Measurements from ENCODE around the gene WNT10A. TPM values are rescaled to one million over a fixed set of nuclear protein-coding genes. Genes with fewer than 3 reads are reported as not detected.
A peak's percentile ranks its signal among the peaks of the same experiment; 100 is the strongest.

WNT10A gene
- total RNA-seq, 4 donors from 2014 or later: 8.0 to 19.1 (median 11.9) TPM

GRCh38 chr2:218849721-218850120, 30.9 kb upstream of the WNT10A start:
- no peaks in the 10 kb centered on the region for H3K9me3 ChIP-seq
- H3K36me3 ChIP-seq: no peaks in the 10 kb centered on the region
- DNase-seq: no peak
- H3K4me3 ChIP-seq: no peak overlapping the region
- peaks cover 0 to 22% (median 0%) of the 10 kb centered on the region in 3 donors for H3K4me1 ChIP-seq
- intact Hi-C loops (cut with DNase I): loop anchor here (5.0 kb wide), 1 partner anchor 122 kb away; no protein-coding TSS in a partner anchor
- peaks cover 0 to 69% (median 0%) of the 10 kb centered on the region in 4 donors for H3K27me3 ChIP-seq
- TF ChIP-seq POLR2A (IDR thresholded peaks at IDR 0.05) (no peak), CTCF (IDR thresholded peaks at IDR 0.05) (no peak)
- WGBS, 2 donors: 28 to 48% methylated on average over 3 to 7 of the region's 7 CpGs
- H3K27ac ChIP-seq: no peak overlapping the region

GRCh38 chr2:218850796-218851195, 29.9 kb upstream of the WNT10A start:
- Histone ChIP-seq H3K4me1 (peaks cover 0 to 22% (median 0%) of the 10 kb centered on the region in 3 donors), H3K4me3 (no peak overlapping the region), H3K27me3 (peaks cover 0 to 80% (median 2%) of the 10 kb centered on the region in 4 donors), H3K27ac (no peak overlapping the region), H3K36me3 (no peaks in the 10 kb centered on the region), H3K9me3 (no peaks in the 10 kb centered on the region)
- DNase-seq: no peak
- intact Hi-C loops (cut with DNase I): no loop called here
- WGBS, 2 donors: 55 to 80% methylated on average over 2 of the region's 2 CpGs
- no peak for TF ChIP-seq POLR2A (IDR thresholded peaks at IDR 0.05)

- peaks cover 0 to 22% (median 0%) of the 10 kb centered on the region in 3 donors for H3K4me1 ChIP-seq
- no peak for TF ChIP-seq POLR2A (IDR thresholded peaks at IDR 0.05)
- TF ChIP-seq CTCF (IDR thresholded peaks at IDR 0.05): no peak
- peaks cover 0 to 85% (median 2%) of the 10 kb centered on the region in 4 donors for H3K27me3 ChIP-seq
- intact Hi-C loops (cut with DNase I): no loop called here
- no peak for DNase-seq
- H3K9me3 ChIP-seq: no peaks in the 10 kb centered on the region
- H3K36me3 ChIP-seq: no peaks in the 10 kb centered on the region
- no peak overlapping the region for H3K4me3 ChIP-seq
- 46 to 64% methylated on average over 2 to 3 of the region's 3 CpGs for WGBS, 2 donors
- no peak overlapping the region for H3K27ac ChIP-seq
Observed at GRCh38 chr2:218851286-218851685, 29.4 kb upstream of the WNT10A start.

GRCh38 chr2:218852911-218853667, 27.6 kb upstream of the WNT10A start:
- Histone ChIP-seq H3K27me3 (peaks cover 0 to 98% (median 9%) of the 10 kb centered on the region in 4 donors), H3K36me3 (no peaks in the 10 kb centered on the region), H3K9me3 (no peaks in the 10 kb centered on the region), H3K27ac (no peak overlapping the region), H3K4me3 (no peak overlapping the region), H3K4me1 (peaks cover 0 to 12% (median 0%) of the 10 kb centered on the region in 3 donors)
- WGBS, 2 donors: 22 to 25% methylated on average over 10 to 16 of the region's 16 CpGs
- TF ChIP-seq CTCF (IDR thresholded peaks at IDR 0.05) (peak; percentile 49 to 87 (median 72)), POLR2A (IDR thresholded peaks at IDR 0.05) (no peak)
- intact Hi-C loops (cut with DNase I): no loop called here
- DNase-seq: no peak

GRCh38 chr2:218853766-218854165, 26.9 kb upstream of the WNT10A start:
- 24 to 28% methylated on average over 5 of the region's 5 CpGs for WGBS, 2 donors
- Histone ChIP-seq H3K27me3 (peaks cover 6 to 98% (median 15%) of the 10 kb centered on the region in 4 donors), H3K36me3 (no peaks in the 10 kb centered on the region), H3K4me1 (peaks cover 0 to 15% (median 0%) of the 10 kb centered on the region in 3 donors), H3K4me3 (no peak overlapping the region), H3K27ac (no peak overlapping the region), H3K9me3 (no peaks in the 10 kb centered on the region)
- no peak for TF ChIP-seq POLR2A (IDR thresholded peaks at IDR 0.05)
- intact Hi-C loops (cut with DNase I): no loop called here
- DNase-seq: no peak

GRCh38 chr2:218854860-218855259, 25.8 kb upstream of the WNT10A start:
- no peak overlapping the region for H3K4me3 ChIP-seq
- no peaks in the 10 kb centered on the region for H3K36me3 ChIP-seq
- H3K27ac ChIP-seq: no peak overlapping the region
- no peaks in the 10 kb centered on the region for H3K9me3 ChIP-seq
- intact Hi-C loops (cut with DNase I): no loop called here
- peaks cover 9 to 98% (median 18%) of the 10 kb centered on the region in 4 donors for H3K27me3 ChIP-seq
- DNase-seq: no peak
- H3K4me1 ChIP-seq: peaks cover 5 to 26% (median 10%) of the 10 kb centered on the region in 3 donors
- 50 to 54% methylated on average over 5 of the region's 5 CpGs for WGBS, 2 donors
- TF ChIP-seq POLR2A (IDR thresholded peaks at IDR 0.05) (no peak), CTCF (IDR thresholded peaks at IDR 0.05) (no peak)
